ENCODE results near the gene LAMC3. TPM values are rescaled to one million over a fixed set of nuclear protein-coding genes. Genes with fewer than 3 reads are reported as not detected.
A peak's percentile ranks its signal among the peaks of the same experiment; 100 is the strongest.

Gene LAMC3
- total RNA-seq, 1 experiment from 2014 or later: 91.8 TPM

GRCh38 chr9:130984521-130984920, 24.5 kb upstream of the LAMC3 start:
- no peak overlapping the region for H3K4me3 ChIP-seq (ENCODE audit: insufficient read depth, low read depth, low read length)
- no peaks in the 10 kb centered on the region for H3K36me3 ChIP-seq (replicated peaks; ENCODE audit: control insufficient read depth, insufficient read depth, low read length)
- no peaks in the 10 kb centered on the region for H3K27me3 ChIP-seq (ENCODE audit: control insufficient read depth, insufficient read depth, low read length)
- DNase-seq: no peak

- DNase-seq: no peak
- Histone ChIP-seq H3K27me3 (ENCODE audit: control insufficient read depth, insufficient read depth, low read length) (no peaks in the 10 kb centered on the region), H3K4me3 (ENCODE audit: insufficient read depth, low read depth, low read length) (no peak overlapping the region), H3K36me3 (replicated peaks; ENCODE audit: control insufficient read depth, insufficient read depth, low read length) (no peaks in the 10 kb centered on the region)
Observed at GRCh38 chr9:130985029-130985428, 23.9 kb upstream of the LAMC3 start.

GRCh38 chr9:130985606-130986162, 23.3 kb upstream of the LAMC3 start:
- Histone ChIP-seq H3K4me3 (ENCODE audit: insufficient read depth, low read depth, low read length) (no peak overlapping the region), H3K36me3 (replicated peaks; ENCODE audit: control insufficient read depth, insufficient read depth, low read length) (no peaks in the 10 kb centered on the region), H3K27me3 (ENCODE audit: control insufficient read depth, insufficient read depth, low read length) (no peaks in the 10 kb centered on the region)
- peak; percentile 41 for DNase-seq

GRCh38 chr9:130986356-130986965, 22.5 kb upstream of the LAMC3 start:
- H3K4me3 ChIP-seq (ENCODE audit: insufficient read depth, low read depth, low read length): no peak overlapping the region
- DNase-seq: peak; percentile 71
- no peaks in the 10 kb centered on the region for H3K36me3 ChIP-seq (replicated peaks; ENCODE audit: control insufficient read depth, insufficient read depth, low read length)
- H3K27me3 ChIP-seq (ENCODE audit: control insufficient read depth, insufficient read depth, low read length): no peaks in the 10 kb centered on the region; the same call in 1 of the 2 replicates

- peak; percentile 53 for DNase-seq
- Histone ChIP-seq H3K4me3 (ENCODE audit: insufficient read depth, low read depth, low read length) (no peak overlapping the region), H3K36me3 (replicated peaks; ENCODE audit: control insufficient read depth, insufficient read depth, low read length) (no peaks in the 10 kb centered on the region), H3K27me3 (ENCODE audit: control insufficient read depth, insufficient read depth, low read length) (no peaks in the 10 kb centered on the region; the same call in 1 of the 2 replicates)
Observed at GRCh38 chr9:130987054-130987453, 21.9 kb upstream of the LAMC3 start.

- Histone ChIP-seq H3K27me3 (ENCODE audit: control insufficient read depth, insufficient read depth, low read length) (no peaks in the 10 kb centered on the region; the same call in 1 of the 2 replicates), H3K36me3 (replicated peaks; ENCODE audit: control insufficient read depth, insufficient read depth, low read length) (no peaks in the 10 kb centered on the region), H3K4me3 (ENCODE audit: insufficient read depth, low read depth, low read length) (no peak overlapping the region)
- peak; percentile 46 for DNase-seq
Observed at GRCh38 chr9:130987738-130988399, 21.1 kb upstream of the LAMC3 start.

GRCh38 chr9:130988400-130988747, 20.6 kb upstream of the LAMC3 start:
- no peak for DNase-seq
- Histone ChIP-seq H3K36me3 (replicated peaks; ENCODE audit: control insufficient read depth, insufficient read depth, low read length) (no peaks in the 10 kb centered on the region), H3K4me3 (ENCODE audit: insufficient read depth, low read depth, low read length) (no peak overlapping the region), H3K27me3 (ENCODE audit: control insufficient read depth, insufficient read depth, low read length) (no peaks in the 10 kb centered on the region; the same call in 1 of the 2 replicates)

GRCh38 chr9:130988905-130989304, 20.1 kb upstream of the LAMC3 start:
- no peak overlapping the region for H3K4me3 ChIP-seq (ENCODE audit: insufficient read depth, low read depth, low read length)
- no peaks in the 10 kb centered on the region for H3K36me3 ChIP-seq (replicated peaks; ENCODE audit: control insufficient read depth, insufficient read depth, low read length)
- DNase-seq: peak; percentile 45
- no peaks in the 10 kb centered on the region; the same call in 1 of the 2 replicates for H3K27me3 ChIP-seq (ENCODE audit: control insufficient read depth, insufficient read depth, low read length)

- Histone ChIP-seq H3K36me3 (replicated peaks; ENCODE audit: control insufficient read depth, insufficient read depth, low read length) (no peaks in the 10 kb centered on the region), H3K27me3 (ENCODE audit: control insufficient read depth, insufficient read depth, low read length) (no peaks in the 10 kb centered on the region; the same call in 1 of the 2 replicates), H3K4me3 (ENCODE audit: insufficient read depth, low read depth, low read length) (no peak overlapping the region)
- peak; percentile 60 for DNase-seq
Observed at GRCh38 chr9:130989391-130989790, 19.6 kb upstream of the LAMC3 start.

- DNase-seq: peak; percentile 71
- H3K27me3 ChIP-seq (ENCODE audit: control insufficient read depth, insufficient read depth, low read length): no peaks in the 10 kb centered on the region; the same call in 1 of the 2 replicates
- no peak overlapping the region for H3K4me3 ChIP-seq (ENCODE audit: insufficient read depth, low read depth, low read length)
- H3K36me3 ChIP-seq (replicated peaks; ENCODE audit: control insufficient read depth, insufficient read depth, low read length): no peaks in the 10 kb centered on the region
Observed at GRCh38 chr9:130989891-130990290, 19.1 kb upstream of the LAMC3 start.

- H3K4me3 ChIP-seq (ENCODE audit: insufficient read depth, low read depth, low read length): no peak overlapping the region
- no peaks in the 10 kb centered on the region for H3K36me3 ChIP-seq (replicated peaks; ENCODE audit: control insufficient read depth, insufficient read depth, low read length)
- DNase-seq: peak; percentile 64
- no peaks in the 10 kb centered on the region; the same call in 1 of the 2 replicates for H3K27me3 ChIP-seq (ENCODE audit: control insufficient read depth, insufficient read depth, low read length)
Observed at GRCh38 chr9:130990306-130990977, 18.5 kb upstream of the LAMC3 start.

- peak; percentile 88 for DNase-seq
- no peaks in the 10 kb centered on the region; the same call in 1 of the 2 replicates for H3K27me3 ChIP-seq (ENCODE audit: control insufficient read depth, insufficient read depth, low read length)
- H3K36me3 ChIP-seq (replicated peaks; ENCODE audit: control insufficient read depth, insufficient read depth, low read length): no peaks in the 10 kb centered on the region
- H3K4me3 ChIP-seq (ENCODE audit: insufficient read depth, low read depth, low read length): no peak overlapping the region
Observed at GRCh38 chr9:130990978-130991777, 17.8 kb upstream of the LAMC3 start.

- Histone ChIP-seq H3K27me3 (ENCODE audit: control insufficient read depth, insufficient read depth, low read length) (no peaks in the 10 kb centered on the region; the same call in 1 of the 2 replicates), H3K36me3 (replicated peaks; ENCODE audit: control insufficient read depth, insufficient read depth, low read length) (no peaks in the 10 kb centered on the region), H3K4me3 (ENCODE audit: insufficient read depth, low read depth, low read length) (no peak overlapping the region)
- peak; percentile 62 for DNase-seq
Observed at GRCh38 chr9:130991778-130992681, 16.9 kb upstream of the LAMC3 start.

All from H7 (cell line).